ENCODE results near the gene BEND3. TPM values are rescaled to one million over a fixed set of nuclear protein-coding genes. Genes with fewer than 3 reads are reported as not detected.
"Not testable (repeated sequence)": the region's sequence is repeated elsewhere in the genome, so short reads cannot be mapped to it uniquely, and the experiment has no call there.

The BEND3 gene
- total RNA-seq, 1 experiment from 2014 or later: 24.9 TPM

- Histone ChIP-seq H3K36me3 (replicated peaks; ENCODE audit: control insufficient read depth, insufficient read depth, low read length) (no peaks in the 10 kb centered on the region), H3K4me3 (ENCODE audit: insufficient read depth, low read depth, low read length) (no peak overlapping the region), H3K27me3 (ENCODE audit: control insufficient read depth, insufficient read depth, low read length) (no peaks in the 10 kb centered on the region)
- no peak for DNase-seq
Measured at GRCh38 chr6:107128577-107128976, 13.3 kb upstream of the BEND3 start.

GRCh38 chr6:107128175-107128574 is 12.9 kb upstream of the BEND3 start:
- Histone ChIP-seq H3K27me3 (ENCODE audit: control insufficient read depth, insufficient read depth, low read length) (no peaks in the 10 kb centered on the region), H3K4me3 (ENCODE audit: insufficient read depth, low read depth, low read length) (no peak overlapping the region), H3K36me3 (replicated peaks; ENCODE audit: control insufficient read depth, insufficient read depth, low read length) (no peaks in the 10 kb centered on the region)
- no peak for DNase-seq

DNA sequence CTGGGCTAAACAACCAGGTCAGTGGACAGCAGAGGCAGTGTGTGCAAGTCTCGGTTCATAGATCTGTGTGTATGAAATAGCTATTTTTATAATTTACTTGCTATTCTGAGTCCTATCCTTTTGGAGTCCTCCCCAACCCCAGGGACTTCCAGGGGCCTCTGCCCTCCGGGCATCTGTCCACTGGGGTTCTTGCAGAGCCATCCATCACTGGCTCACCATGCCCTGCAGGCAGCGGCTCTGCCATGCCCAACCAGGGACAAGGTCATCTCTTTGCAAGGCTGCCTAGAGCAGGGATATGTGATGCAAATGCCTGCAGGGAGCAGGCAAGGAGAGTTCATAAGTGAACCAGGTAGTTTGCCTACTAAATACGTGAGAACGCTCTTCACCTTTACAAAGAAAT is 10.5 kb upstream of the BEND3 start:
- H3K27me3 ChIP-seq (ENCODE audit: control insufficient read depth, insufficient read depth, low read length): no peaks in the 10 kb centered on the region

GRCh38 chr6:107124934-107125348 is 9.6 kb upstream of the BEND3 start:
- Histone ChIP-seq H3K4me3 (ENCODE audit: insufficient read depth, low read depth, low read length) (no peak overlapping the region), H3K36me3 (replicated peaks; ENCODE audit: control insufficient read depth, insufficient read depth, low read length) (no peaks in the 10 kb centered on the region), H3K27me3 (ENCODE audit: control insufficient read depth, insufficient read depth, low read length) (no peaks in the 10 kb centered on the region)
- DNase-seq: peak; percentile 41

More for the DNA sequence above, 10.5 kb upstream of the BEND3 start:
- Histone ChIP-seq H3K4me3 (ENCODE audit: insufficient read depth, low read depth, low read length) (no peak overlapping the region), H3K36me3 (replicated peaks; ENCODE audit: control insufficient read depth, insufficient read depth, low read length) (no peaks in the 10 kb centered on the region)
- no peak for DNase-seq

DNA sequence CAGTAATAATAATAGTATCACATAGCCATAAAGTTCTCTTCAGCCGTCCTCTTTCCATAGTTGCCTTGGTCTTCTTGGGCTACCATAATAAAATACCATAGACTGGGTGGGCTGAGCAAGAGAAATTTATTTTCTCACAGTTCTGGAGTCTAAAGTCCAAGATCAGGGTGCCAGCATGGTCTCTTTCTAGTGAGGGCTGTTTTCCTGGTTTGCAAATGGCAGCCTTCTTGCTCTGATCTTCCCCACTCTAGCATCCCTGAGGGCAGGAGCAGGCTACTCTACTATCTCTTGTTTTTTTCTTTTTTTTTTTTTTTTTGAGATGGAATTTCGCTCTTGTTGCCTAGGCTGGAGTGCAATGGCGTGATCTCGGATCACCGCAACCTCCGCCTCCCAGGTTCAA is 8.2 kb upstream of the BEND3 start:
- Histone ChIP-seq H3K36me3 (replicated peaks; ENCODE audit: control insufficient read depth, insufficient read depth, low read length) (no peaks in the 10 kb centered on the region), H3K4me3 (ENCODE audit: insufficient read depth, low read depth, low read length) (no peak overlapping the region), H3K27me3 (ENCODE audit: control insufficient read depth, insufficient read depth, low read length) (no peaks in the 10 kb centered on the region)
- DNase-seq: no peak

GRCh38 chr6:107122748-107123147 is 7.4 kb upstream of the BEND3 start:
- H3K27me3 ChIP-seq (ENCODE audit: control insufficient read depth, insufficient read depth, low read length): no peaks in the 10 kb centered on the region
- H3K4me3 ChIP-seq (ENCODE audit: insufficient read depth, low read depth, low read length): no peak overlapping the region
- DNase-seq: no peak
- no peaks in the 10 kb centered on the region for H3K36me3 ChIP-seq (replicated peaks; ENCODE audit: control insufficient read depth, insufficient read depth, low read length)

DNA sequence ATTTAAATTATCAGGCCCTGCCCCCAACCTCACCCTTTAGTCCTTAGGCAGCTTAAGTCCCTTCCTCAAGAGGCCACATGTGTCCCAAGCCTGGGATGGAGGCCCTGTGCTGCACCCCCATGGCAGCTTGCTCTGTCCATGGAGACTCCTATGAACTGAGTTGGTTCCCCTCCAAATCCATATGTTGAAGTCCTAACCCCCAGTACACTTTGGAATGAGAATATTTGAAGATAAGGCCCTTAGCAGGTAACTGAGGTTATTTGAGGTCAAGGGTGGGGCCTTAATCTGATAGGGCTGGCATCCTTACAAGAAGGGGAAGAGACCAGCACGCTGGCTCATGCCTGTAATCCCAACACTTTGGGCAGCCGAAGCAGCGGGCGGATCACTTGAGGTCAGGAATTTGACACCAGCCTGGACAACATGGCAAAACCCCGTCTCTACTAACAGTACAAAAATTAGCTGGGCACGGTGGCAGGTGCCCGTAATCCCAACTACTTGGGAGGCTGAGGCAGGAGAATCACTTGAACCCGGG is 6.7 kb upstream of the BEND3 start:
- Histone ChIP-seq H3K27me3 (ENCODE audit: control insufficient read depth, insufficient read depth, low read length) (no peaks in the 10 kb centered on the region), H3K4me3 (ENCODE audit: insufficient read depth, low read depth, low read length) (no peak overlapping the region), H3K36me3 (replicated peaks; ENCODE audit: control insufficient read depth, insufficient read depth, low read length) (no peaks in the 10 kb centered on the region)
- no peak for DNase-seq

DNA sequence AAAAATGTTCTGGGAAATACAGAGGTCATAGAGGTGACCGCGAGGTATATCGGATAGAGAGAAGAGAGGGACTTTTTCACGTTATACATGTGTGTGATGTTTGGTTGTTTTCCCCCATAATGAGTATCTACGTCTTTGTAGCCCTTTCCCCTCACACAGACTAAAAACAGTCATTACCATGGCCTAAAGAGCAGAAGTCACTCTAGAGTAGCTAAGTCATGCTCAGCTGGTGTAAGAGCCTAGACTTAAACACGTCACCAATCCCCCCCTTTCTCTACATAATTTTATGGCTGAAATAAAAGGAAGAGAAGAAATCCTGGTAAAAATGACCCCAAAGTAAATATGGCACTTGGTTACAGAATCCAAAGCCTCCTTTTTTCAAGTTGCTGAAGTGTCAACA is 6.0 kb upstream of the BEND3 start:
- Histone ChIP-seq H3K27me3 (ENCODE audit: control insufficient read depth, insufficient read depth, low read length) (no peaks in the 10 kb centered on the region), H3K36me3 (replicated peaks; ENCODE audit: control insufficient read depth, insufficient read depth, low read length) (no peaks in the 10 kb centered on the region), H3K4me3 (ENCODE audit: insufficient read depth, low read depth, low read length) (no peak overlapping the region)
- no peak for DNase-seq

DNA sequence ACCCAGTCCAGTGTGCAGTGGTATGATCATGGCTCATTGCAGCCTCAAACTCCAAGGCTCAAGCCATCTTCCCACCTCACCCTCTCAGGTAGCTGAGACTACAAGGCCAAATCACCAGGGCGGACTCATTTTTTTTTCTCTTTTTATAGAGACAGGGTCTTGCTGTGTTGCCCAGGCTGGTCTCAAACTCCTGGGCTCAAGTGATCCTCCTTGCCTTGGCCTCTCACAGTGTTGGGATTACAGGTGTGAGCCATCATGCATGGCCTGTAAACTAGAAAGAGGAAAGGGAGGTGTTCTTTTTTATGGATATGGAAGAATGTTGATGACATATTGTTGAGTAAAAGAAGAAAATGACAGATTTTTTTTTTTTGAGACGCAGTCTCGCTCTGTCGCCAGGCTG is 5.1 kb upstream of the BEND3 start:
- H3K27me3 ChIP-seq (ENCODE audit: control insufficient read depth, insufficient read depth, low read length): no peaks in the 10 kb centered on the region
- H3K4me3 ChIP-seq (ENCODE audit: insufficient read depth, low read depth, low read length): no peak overlapping the region
- no peaks in the 10 kb centered on the region for H3K36me3 ChIP-seq (replicated peaks; ENCODE audit: control insufficient read depth, insufficient read depth, low read length)
- DNase-seq: no peak

- Histone ChIP-seq H3K36me3 (replicated peaks; ENCODE audit: control insufficient read depth, insufficient read depth, low read length) (no peaks in the 10 kb centered on the region), H3K27me3 (ENCODE audit: control insufficient read depth, insufficient read depth, low read length) (no peaks in the 10 kb centered on the region), H3K4me3 (ENCODE audit: insufficient read depth, low read depth, low read length) (no peak overlapping the region)
- no peak for DNase-seq
Measured at GRCh38 chr6:107118976-107119375, 3.7 kb upstream of the BEND3 start.

DNA sequence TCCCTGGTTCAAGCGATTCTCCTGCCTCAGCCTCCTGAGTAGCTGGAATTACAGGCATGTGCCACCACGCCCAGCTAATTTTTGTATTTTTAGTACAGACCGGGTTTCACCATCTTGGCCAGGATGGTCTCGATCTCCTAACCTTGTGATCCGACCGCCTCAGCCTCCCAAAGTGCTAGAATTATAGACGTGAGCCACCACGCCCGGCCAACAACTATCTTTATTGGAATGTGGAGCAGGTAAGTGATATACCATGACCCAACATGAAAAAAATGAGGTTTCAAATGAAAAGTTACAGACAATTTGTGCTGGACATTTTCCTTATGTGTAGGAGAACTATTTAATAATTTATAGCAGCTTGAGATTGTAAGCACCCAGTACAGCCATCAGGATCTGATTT is 3.2 kb upstream of the BEND3 start:
- not testable (repeated sequence) for H3K27me3 ChIP-seq (ENCODE audit: control insufficient read depth, insufficient read depth, low read length); H3K36me3 ChIP-seq (replicated peaks; ENCODE audit: control insufficient read depth, insufficient read depth, low read length); DNase-seq; H3K4me3 ChIP-seq (ENCODE audit: insufficient read depth, low read depth, low read length)

- no peak for DNase-seq
- H3K4me3 ChIP-seq (ENCODE audit: insufficient read depth, low read depth, low read length): no peak overlapping the region
- no peaks in the 10 kb centered on the region for H3K36me3 ChIP-seq (replicated peaks; ENCODE audit: control insufficient read depth, insufficient read depth, low read length)
Measured at GRCh38 chr6:107116931-107117330, 1.6 kb upstream of the BEND3 start.

GRCh38 chr6:107116328-107116892 is 1.1 kb upstream of the BEND3 start:
- H3K27me3 ChIP-seq (ENCODE audit: control insufficient read depth, insufficient read depth, low read length): no peaks in the 10 kb centered on the region
- peak; percentile 79 for DNase-seq
- H3K4me3 ChIP-seq (ENCODE audit: insufficient read depth, low read depth, low read length): no peak overlapping the region
- no peaks in the 10 kb centered on the region for H3K36me3 ChIP-seq (replicated peaks; ENCODE audit: control insufficient read depth, insufficient read depth, low read length)

More at GRCh38 chr6:107116931-107117330, 1.6 kb upstream of the BEND3 start:
- H3K27me3 ChIP-seq (ENCODE audit: control insufficient read depth, insufficient read depth, low read length): no peaks in the 10 kb centered on the region

GRCh38 chr6:107115695-107116327 is 496 bp upstream of the BEND3 start:
- peak overlapping the region; percentile 66 for H3K4me3 ChIP-seq (ENCODE audit: insufficient read depth, low read depth, low read length)
- peak; percentile 92 for DNase-seq
- H3K27me3 ChIP-seq (ENCODE audit: control insufficient read depth, insufficient read depth, low read length): no peaks in the 10 kb centered on the region
- H3K36me3 ChIP-seq (replicated peaks; ENCODE audit: control insufficient read depth, insufficient read depth, low read length): no peaks in the 10 kb centered on the region

GRCh38 chr6:107114213-107114925 is 946 bp downstream of the BEND3 start:
- Histone ChIP-seq H3K27me3 (ENCODE audit: control insufficient read depth, insufficient read depth, low read length) (no peaks in the 10 kb centered on the region), H3K36me3 (replicated peaks; ENCODE audit: control insufficient read depth, insufficient read depth, low read length) (no peaks in the 10 kb centered on the region), H3K4me3 (ENCODE audit: insufficient read depth, low read depth, low read length) (peak overlapping the region; percentile 66)
- peak; percentile 94 for DNase-seq
